Stimulated activated CD4-positive, alpha-beta T cell treated with anti-CD3 and anti-CD28 coated beads, Interleukin-1b, Interleukin-23, amount 100 ng/mL, for 24 hours (primary cell): Measurements from ENCODE around the gene KLHL3.

Source experiments
- DNase-seq, 4 experiments: peaks; one replicate each; pipeline ENCODE4 v3.0.0-alpha.2; 2020; ENCODE audit warnings: low read depth in 4 of 4, low spot score in 1 of 4

Gene KLHL3

GRCh38 chr5:137612576-137612975, 123.3 kb downstream of the KLHL3 start:
- no peak for DNase-seq

GRCh38 chr5:137611794-137612435, 124.0 kb downstream of the KLHL3 start:
- no peak for DNase-seq

- no peak for DNase-seq
Observed at GRCh38 chr5:137611011-137611580, 124.8 kb downstream of the KLHL3 start.

- DNase-seq, result no peak
Observed at GRCh38 chr5:137610598-137610997, 125.3 kb downstream of the KLHL3 start.

GRCh38 chr5:137609127-137609526, 126.8 kb downstream of the KLHL3 start:
- DNase-seq, result no peak

GRCh38 chr5:137607771-137608170, 128.1 kb downstream of the KLHL3 start:
- no peak for DNase-seq

GRCh38 chr5:137606401-137606800, 129.5 kb downstream of the KLHL3 start:
- DNase-seq, result no peak

- DNase-seq, result no peak
Observed at GRCh38 chr5:137605411-137605810, 130.5 kb downstream of the KLHL3 start.

GRCh38 chr5:137604348-137605095, 131.4 kb downstream of the KLHL3 start:
- no peak for DNase-seq

GRCh38 chr5:137603891-137604290, 132.0 kb downstream of the KLHL3 start:
- DNase-seq, result no peak

GRCh38 chr5:137603356-137603755, 132.5 kb downstream of the KLHL3 start:
- no peak for DNase-seq

- no peak for DNase-seq
Observed at GRCh38 chr5:137602721-137603273, 133.1 kb downstream of the KLHL3 start.

- no peak for DNase-seq
Observed at GRCh38 chr5:137600721-137601360, 135.0 kb downstream of the KLHL3 start.

- DNase-seq, result no peak
Observed at GRCh38 chr5:137599457-137599856, 136.4 kb downstream of the KLHL3 start.

- DNase-seq, result no peak
Observed at GRCh38 chr5:137598399-137598798, 137.5 kb downstream of the KLHL3 start.

- DNase-seq, result no peak
Observed at GRCh38 chr5:137596941-137597340, 138.9 kb downstream of the KLHL3 start.

GRCh38 chr5:137595396-137596079, 140.4 kb downstream of the KLHL3 start:
- no peak for DNase-seq

GRCh38 chr5:137594717-137595116, 141.2 kb downstream of the KLHL3 start:
- no peak for DNase-seq

GRCh38 chr5:137592317-137592716, 143.6 kb downstream of the KLHL3 start:
- no peak for DNase-seq

- DNase-seq, result no peak
Observed at GRCh38 chr5:137589185-137589584, 146.7 kb downstream of the KLHL3 start.

- no peak for DNase-seq
Observed at GRCh38 chr5:137587919-137588318, 148.0 kb downstream of the KLHL3 start.
